ENCODE measurements around the gene GRB2. TPM values are rescaled to one million over a fixed set of nuclear protein-coding genes. Genes with fewer than 3 reads are reported as not detected.

The GRB2 gene
- total RNA-seq, 1 donor from 2014 or later, result 151 TPM

Small RNAs within 50 kb of the gene (small RNA-seq; reads per million reads assigned to genes)
- gene MIR3678 (ENCODE audit: low replicate concordance), result not detected
- gene RF00019 (ENCODE audit: low replicate concordance), result not detected
- gene RNU6-938P (ENCODE audit: low replicate concordance), result not detected

Other genes starting within 250 kb of the GRB2 start
- gene SUMO2, start 222.7 kb downstream of the GRB2 start, total RNA-seq, result 102 TPM
- gene NUP85, start 200.0 kb downstream of the GRB2 start, total RNA-seq, result 28.5 TPM
- 13.8 TPM for gene GGA3, start 144.1 kb downstream of the GRB2 start, total RNA-seq
- gene MRPS7, start 143.8 kb downstream of the GRB2 start, total RNA-seq, result 29.3 TPM
- 8.1 TPM for gene MIF4GD, start 134.4 kb downstream of the GRB2 start, total RNA-seq
- gene SLC25A19, start 116.2 kb downstream of the GRB2 start, total RNA-seq, result 4.7 TPM
- 20.7 TPM for gene TMEM94, start 51.0 kb upstream of the GRB2 start, total RNA-seq
- gene CASKIN2, start 109.9 kb upstream of the GRB2 start, total RNA-seq, result 5.7 TPM
- gene TSEN54, start 110.8 kb upstream of the GRB2 start, total RNA-seq, result 7.6 TPM
- 0.74 TPM for gene LLGL2, start 120.0 kb upstream of the GRB2 start, total RNA-seq
- 20.4 TPM for gene MYO15B, start 182.1 kb upstream of the GRB2 start, total RNA-seq
- 0.49 TPM for gene SMIM5, start 227.8 kb upstream of the GRB2 start, total RNA-seq

Measured in temporal lobe (tissue), 2 donors.